ENCODE results near the gene SH3RF1. TPM values are rescaled to one million over a fixed set of nuclear protein-coding genes. Genes with fewer than 3 reads are reported as not detected.

SH3RF1 gene
- total and polyA plus RNA-seq, 8 donors, result 4.0 to 30.6 (median 12.7) TPM

GRCh38 chr4:169045862-169046584 is 224.7 kb downstream of the SH3RF1 start:
- no peak for FAIRE-seq
- 74 to 76% methylated on average over 15 of the region's 15 CpGs for WGBS, 2 donors

DNA sequence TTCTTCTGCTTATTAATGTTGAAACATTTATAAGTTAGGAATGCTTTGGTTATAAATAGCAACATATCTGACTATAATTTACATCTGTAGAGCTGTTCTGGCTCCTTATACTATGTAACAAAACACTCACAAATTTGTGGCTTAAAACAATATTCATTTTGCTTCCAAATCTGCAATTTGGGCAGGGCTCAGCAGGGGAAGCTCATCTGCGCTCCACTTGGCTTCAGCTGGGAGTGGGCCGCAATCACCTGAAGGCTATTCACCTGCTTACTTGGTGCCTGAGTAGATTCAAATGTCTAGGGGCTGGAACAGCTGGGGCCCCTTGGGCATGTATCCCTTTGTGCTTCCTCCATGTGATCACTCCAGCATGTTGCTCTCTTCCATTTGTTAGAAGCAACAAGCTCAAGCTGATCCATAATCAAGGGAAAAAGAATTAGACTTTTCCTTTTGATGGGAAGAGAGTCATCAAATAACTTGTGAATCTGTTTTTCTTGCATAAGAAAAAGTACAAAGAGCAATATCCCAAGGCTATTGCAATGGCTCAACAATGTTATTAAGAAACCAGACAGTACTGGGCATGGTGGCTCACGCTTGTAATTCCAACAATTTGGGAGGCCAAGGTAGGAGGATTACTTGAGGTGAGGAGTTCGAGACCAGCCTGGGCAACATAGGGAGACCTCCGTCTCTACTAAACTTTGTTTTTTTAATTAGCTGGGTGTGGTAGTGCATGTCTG is 225.9 kb downstream of the SH3RF1 start:
- FAIRE-seq, result no peak
- Histone ChIP-seq H3K4me1 (peaks cover 0 to 5% (median 0%) of the 10 kb centered on the region in 3 donors), H3K27me3 (no peaks in the 10 kb centered on the region), H3K9me3 (no peaks in the 10 kb centered on the region), H3K4me3 (no peak overlapping the region), H3K36me3 (no peaks in the 10 kb centered on the region), H3K27ac (no peak overlapping the region)
- no peak for ATAC-seq
- WGBS, 2 donors, result 85 to 93% methylated on average over 5 of the region's 5 CpGs
- no peak for TF ChIP-seq CTCF (IDR thresholded peaks at IDR 0.05)
- DNase-seq, result no peak
- intact Hi-C loops (cut with DNase I), result no loop called here

More at GRCh38 chr4:169045862-169046584, 224.7 kb downstream of the SH3RF1 start:
- no peaks in the 10 kb centered on the region for H3K4me1 ChIP-seq
- no peaks in the 10 kb centered on the region for H3K9me3 ChIP-seq
- no peaks in the 10 kb centered on the region for H3K27me3 ChIP-seq
- intact Hi-C loops (cut with DNase I), result no loop called here
- H3K27ac ChIP-seq, result no peak overlapping the region
- no peak for TF ChIP-seq CTCF (IDR thresholded peaks at IDR 0.05)
- no peak overlapping the region for H3K4me3 ChIP-seq
- no peaks in the 10 kb centered on the region for H3K36me3 ChIP-seq
- ATAC-seq (no peak), DNase-seq (no peak)

Measured in pancreas (tissue), 10 donors.